ENCODE data around the gene FMNL3.

DNA sequence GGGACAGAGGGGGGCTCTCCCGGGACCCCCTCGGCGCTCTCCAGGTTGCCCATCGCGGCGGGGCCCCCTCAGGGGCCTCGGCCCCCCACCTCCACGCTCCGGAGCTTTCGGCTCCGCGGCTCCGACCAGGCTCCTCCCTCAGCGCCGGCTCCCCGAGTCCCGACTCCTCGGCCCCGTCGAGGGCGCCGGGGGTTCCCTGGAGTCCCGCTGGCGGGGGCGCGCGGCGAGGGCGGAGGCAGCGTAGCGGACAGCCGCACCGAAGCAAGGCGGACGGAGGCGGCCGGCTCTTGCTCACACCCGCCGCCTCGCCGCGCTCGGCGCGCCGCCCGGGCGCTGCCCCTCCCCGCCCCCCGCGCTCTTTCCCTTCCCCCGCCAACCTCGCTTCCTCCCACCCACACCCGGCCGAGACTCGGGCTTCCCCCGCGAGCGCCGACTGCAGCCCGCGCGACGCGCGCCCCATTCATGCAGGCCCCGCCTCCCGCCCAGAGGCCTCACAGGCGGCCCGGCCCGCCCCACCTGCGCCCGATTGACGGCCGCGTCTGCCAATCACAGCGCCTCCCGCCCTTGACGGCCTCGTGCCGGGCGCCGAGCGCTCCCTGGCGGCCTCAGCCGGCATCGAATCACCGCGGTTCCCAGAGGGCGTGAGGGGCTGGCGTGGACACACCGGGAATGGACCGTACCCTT is at the start of gene FMNL3:
- TF ChIP-seq YY1 (IDR thresholded peaks at IDR 0.05; ENCODE audit: low read depth), result no peak
- TF ChIP-seq, protein P1, sequence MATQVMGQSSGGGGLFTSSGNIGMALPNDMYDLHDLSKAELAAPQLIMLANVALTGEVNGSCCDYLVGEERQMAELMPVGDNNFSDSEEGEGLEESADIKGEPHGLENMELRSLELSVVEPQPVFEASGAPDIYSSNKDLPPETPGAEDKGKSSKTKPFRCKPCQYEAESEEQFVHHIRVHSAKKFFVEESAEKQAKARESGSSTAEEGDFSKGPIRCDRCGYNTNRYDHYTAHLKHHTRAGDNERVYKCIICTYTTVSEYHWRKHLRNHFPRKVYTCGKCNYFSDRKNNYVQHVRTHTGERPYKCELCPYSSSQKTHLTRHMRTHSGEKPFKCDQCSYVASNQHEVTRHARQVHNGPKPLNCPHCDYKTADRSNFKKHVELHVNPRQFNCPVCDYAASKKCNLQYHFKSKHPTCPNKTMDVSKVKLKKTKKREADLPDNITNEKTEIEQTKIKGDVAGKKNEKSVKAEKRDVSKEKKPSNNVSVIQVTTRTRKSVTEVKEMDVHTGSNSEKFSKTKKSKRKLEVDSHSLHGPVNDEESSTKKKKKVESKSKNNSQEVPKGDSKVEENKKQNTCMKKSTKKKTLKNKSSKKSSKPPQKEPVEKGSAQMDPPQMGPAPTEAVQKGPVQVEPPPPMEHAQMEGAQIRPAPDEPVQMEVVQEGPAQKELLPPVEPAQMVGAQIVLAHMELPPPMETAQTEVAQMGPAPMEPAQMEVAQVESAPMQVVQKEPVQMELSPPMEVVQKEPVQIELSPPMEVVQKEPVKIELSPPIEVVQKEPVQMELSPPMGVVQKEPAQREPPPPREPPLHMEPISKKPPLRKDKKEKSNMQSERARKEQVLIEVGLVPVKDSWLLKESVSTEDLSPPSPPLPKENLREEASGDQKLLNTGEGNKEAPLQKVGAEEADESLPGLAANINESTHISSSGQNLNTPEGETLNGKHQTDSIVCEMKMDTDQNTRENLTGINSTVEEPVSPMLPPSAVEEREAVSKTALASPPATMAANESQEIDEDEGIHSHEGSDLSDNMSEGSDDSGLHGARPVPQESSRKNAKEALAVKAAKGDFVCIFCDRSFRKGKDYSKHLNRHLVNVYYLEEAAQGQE (IDR thresholded peaks at IDR 0.05; ENCODE audit: low read depth), result no peak
- no peak for TF ChIP-seq TEAD4 (IDR thresholded peaks at IDR 0.05)
- TF ChIP-seq, protein P2, sequence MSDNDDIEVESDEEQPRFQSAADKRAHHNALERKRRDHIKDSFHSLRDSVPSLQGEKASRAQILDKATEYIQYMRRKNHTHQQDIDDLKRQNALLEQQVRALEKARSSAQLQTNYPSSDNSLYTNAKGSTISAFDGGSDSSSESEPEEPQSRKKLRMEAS (IDR thresholded peaks at IDR 0.05), result peak; percentile 100
- peak; percentile 98 for TF ChIP-seq RAD21 (IDR thresholded peaks at IDR 0.05; ENCODE audit: low read depth)
- peak; percentile 54; the same call in 1 of the 2 replicates for TF ChIP-seq TCF12 (IDR thresholded peaks at IDR 0.05; ENCODE audit: low read depth)
- no peak for TF ChIP-seq CREB1 (IDR thresholded peaks at IDR 0.05; ENCODE audit: low read depth)
- no peak for TF ChIP-seq EP300 (IDR thresholded peaks at IDR 0.05; ENCODE audit: borderline replicate concordance)
- peak; percentile 52; the same call in 1 of the 2 replicates for TF ChIP-seq TAF1 (IDR thresholded peaks at IDR 0.05; ENCODE audit: low read depth)

All from Ishikawa (cell line).